OCI-LY3 (cell line): ENCODE measurements around the gene CNOT2.

Experiments used
- EZH2phosphoT487 ChIP-seq: fragments of 200-600 bp; shearing (Covaris generic); IDR thresholded peaks from 2 replicates; pipeline ENCODE4 v1.6.1; 2018; ENCODE audit warnings: antibody characterized with exemption, mixed run types, low read depth
- TF ChIP-seq, protein P1 (sequence below): fragments of 200-600, 300-600 bp; sonication (generic); IDR thresholded peaks from 2 replicates; pipeline ENCODE4 v1.5.1; 2014; ENCODE audit warnings: antibody characterized with exemption, low read length, low read depth

DNA sequence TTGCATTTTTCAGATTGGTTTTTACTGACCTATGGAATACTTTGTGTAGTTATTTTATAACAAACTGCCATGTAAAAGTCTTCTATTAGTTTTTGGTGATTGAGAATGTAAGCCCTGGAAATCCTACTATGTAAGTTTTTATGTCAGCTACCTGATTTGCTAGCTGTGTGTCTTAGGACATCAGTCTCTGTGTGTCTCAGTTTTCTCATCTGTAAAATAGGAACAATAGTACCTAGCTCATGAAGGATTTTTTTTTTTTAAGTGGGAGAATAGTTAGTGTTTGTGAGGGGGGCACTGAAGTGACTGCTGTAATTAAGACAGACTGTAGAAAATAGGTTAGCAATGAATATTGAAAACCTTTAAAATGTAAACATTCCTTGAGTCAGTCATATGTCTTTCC lies 70.9 kb downstream of the CNOT2 start:
- TF ChIP-seq, protein P1, sequence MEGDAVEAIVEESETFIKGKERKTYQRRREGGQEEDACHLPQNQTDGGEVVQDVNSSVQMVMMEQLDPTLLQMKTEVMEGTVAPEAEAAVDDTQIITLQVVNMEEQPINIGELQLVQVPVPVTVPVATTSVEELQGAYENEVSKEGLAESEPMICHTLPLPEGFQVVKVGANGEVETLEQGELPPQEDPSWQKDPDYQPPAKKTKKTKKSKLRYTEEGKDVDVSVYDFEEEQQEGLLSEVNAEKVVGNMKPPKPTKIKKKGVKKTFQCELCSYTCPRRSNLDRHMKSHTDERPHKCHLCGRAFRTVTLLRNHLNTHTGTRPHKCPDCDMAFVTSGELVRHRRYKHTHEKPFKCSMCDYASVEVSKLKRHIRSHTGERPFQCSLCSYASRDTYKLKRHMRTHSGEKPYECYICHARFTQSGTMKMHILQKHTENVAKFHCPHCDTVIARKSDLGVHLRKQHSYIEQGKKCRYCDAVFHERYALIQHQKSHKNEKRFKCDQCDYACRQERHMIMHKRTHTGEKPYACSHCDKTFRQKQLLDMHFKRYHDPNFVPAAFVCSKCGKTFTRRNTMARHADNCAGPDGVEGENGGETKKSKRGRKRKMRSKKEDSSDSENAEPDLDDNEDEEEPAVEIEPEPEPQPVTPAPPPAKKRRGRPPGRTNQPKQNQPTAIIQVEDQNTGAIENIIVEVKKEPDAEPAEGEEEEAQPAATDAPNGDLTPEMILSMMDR: no peak
- no peak for TF ChIP-seq EZH2phosphoT487
